Testis (tissue), 2 donors: Measurements from ENCODE around the gene GABRB2.

Experiments
- CTCF ChIP-seq, 3 experiments: fragments of 450-650 bp in 2 of 3; fragments of 200-600 bp in 1 of 3; sonication (generic) in 1 of 3; IDR thresholded peaks; one replicate each; pipeline ENCODE4 v1.5.1; 2016 to 2019; ENCODE audit warnings: antibody characterized with exemption in 3 of 3, mild to moderate bottlenecking in 2 of 3, moderate library complexity in 1 of 3
- POLR2A ChIP-seq: fragments of 450-650 bp; IDR thresholded peaks from one replicate; pipeline ENCODE4 v1.6.1; 2017; ENCODE audit warnings: antibody characterized with exemption, mild to moderate bottlenecking, moderate library complexity

- TF ChIP-seq CTCF (IDR thresholded peaks at IDR 0.05) = no peak
- TF ChIP-seq POLR2A = no peak
Observed at GRCh38 chr5:161369022-161369421, 177.5 kb downstream of the GABRB2 start.
